GM10847 (cell line): ENCODE results near the gene CHI3L1.

ENCODE experiments used
- POLR2A ChIP-seq: IDR thresholded peaks from 2 replicates; pipeline ENCODE4 v1.6.1; 2011; ENCODE audit not compliant: insufficient read length; ENCODE audit errors: extremely low read depth

The CHI3L1 gene

DNA sequence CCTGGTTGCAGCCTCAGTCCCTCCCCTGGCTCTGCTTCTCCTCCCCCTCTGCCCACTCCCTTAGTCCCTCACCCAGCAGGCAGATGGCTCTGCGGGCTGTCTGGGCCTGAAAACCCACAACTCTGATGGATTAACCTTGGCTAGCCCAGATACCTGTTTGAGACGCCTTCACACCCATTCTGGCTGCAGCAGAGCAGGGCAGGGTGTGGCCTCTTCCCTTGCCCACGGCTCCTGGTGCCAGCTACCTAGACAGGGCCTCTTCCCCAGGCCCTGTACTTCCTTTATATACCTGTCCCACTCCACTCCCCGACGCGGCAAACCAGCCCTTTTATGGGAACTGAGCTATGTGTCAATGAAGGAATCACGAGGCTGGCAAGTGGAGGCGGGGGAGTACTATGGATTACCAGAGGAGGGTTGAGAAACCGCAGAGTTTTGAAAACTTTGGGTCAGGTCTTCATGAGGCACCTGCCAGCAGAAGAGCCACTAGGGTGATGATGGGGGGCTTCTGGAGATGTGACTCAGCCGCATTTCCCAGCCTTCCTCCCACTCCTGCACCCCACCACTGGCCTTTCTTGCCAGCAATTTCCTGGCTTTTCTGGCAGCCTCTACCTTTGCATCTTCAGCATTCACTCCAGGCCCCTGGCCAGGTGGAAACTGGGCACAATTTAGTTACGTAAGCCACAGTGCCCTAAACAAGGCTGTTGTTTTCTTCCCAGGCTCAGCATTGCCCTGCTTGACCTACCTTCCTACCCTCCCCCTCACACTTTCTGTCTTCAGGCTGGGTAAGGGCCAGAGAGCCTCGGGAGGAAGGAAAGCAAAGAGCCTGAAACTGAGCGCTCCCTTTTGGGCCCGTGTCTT lies at the start of gene CHI3L1:
Gene CHI3L1, minus strand, starts transcription at position 259 of the 858 bp plus-strand sequence. Its CDS starts 81 bp downstream, at position 178.
- TF ChIP-seq POLR2A, result no peak

GRCh38 chr1:203229471-203230135 lies 43.1 kb upstream of the CHI3L1 start, which contains the start of gene CHIT1:
Gene CHIT1 (minus strand): TSS chr1:203229673. CDS start chr1:203229636, 37 bp downstream.
- TF ChIP-seq POLR2A, result no peak

GRCh38 chr1:203228670-203229069 lies 42.2 kb upstream of the CHI3L1 start:
- TF ChIP-seq POLR2A, result no peak

- no peak for TF ChIP-seq POLR2A
Measured at GRCh38 chr1:203227371-203228083, 41.0 kb upstream of the CHI3L1 start.

DNA sequence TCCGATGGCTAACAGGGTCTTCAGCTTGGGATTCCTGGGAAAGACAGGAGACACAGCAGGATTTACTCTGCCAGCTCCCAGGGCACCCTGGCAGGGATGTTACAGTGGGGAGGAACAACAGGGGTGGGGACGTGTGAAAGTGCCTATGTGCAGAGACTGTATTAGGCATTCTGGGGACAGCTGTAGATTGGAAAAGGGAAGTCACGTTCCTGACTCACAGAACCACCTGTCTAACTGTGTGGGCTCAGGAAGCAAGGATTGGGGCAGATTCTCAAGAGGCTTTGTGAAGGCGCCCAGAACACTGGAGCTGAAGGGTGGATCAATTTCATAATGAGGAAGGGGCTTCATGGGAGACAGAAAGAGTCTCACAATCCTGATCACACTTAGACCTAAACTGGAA lies 38.6 kb upstream of the CHI3L1 start:
- TF ChIP-seq POLR2A, result no peak

- no peak for TF ChIP-seq POLR2A
Measured at GRCh38 chr1:203223012-203223775, 36.7 kb upstream of the CHI3L1 start.

GRCh38 chr1:203219934-203220333 lies 33.4 kb upstream of the CHI3L1 start:
- TF ChIP-seq POLR2A, result no peak

DNA sequence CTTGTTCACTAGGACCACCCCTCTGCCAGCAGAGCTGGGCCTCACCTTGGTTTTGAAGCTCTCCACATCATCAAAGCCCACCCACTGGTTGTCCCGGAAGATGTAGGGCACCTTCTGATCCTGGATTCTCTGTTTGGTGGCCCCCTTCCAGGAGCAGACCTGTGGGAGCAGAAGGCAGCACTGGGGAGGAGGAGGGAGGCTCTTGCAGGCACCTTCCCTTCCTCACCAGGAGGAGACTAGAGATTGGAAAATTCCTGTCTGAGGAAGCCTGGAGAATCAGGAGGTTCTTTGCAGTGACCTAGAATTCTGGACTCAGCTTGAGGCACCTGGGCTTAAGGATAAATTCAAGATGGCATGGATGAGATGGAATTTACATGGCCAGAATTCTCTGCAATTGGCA lies 32.7 kb upstream of the CHI3L1 start:
- TF ChIP-seq POLR2A, result no peak

DNA sequence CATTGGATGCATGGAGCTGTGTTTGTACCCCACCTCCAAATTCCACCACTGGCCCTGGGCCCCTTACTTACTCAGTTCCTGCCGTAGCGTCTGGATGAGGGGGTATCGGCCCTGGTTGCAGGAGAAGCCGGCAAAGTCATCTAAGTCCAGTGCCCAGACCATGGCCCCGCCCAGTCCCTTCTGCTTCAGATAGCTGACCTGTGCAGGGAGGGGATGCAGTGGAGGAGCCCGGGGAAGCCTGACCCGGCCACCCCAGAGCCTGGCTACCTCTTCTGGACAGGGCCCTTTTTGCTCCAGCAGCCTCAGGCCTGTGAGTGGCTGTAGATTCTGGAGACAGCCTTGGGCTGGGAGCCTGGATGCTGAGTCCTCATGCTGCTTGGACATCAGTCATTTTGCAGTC lies 31.2 kb upstream of the CHI3L1 start:
- no peak for TF ChIP-seq POLR2A

- no peak for TF ChIP-seq POLR2A
Measured at GRCh38 chr1:203217139-203217655, 30.7 kb upstream of the CHI3L1 start.

DNA sequence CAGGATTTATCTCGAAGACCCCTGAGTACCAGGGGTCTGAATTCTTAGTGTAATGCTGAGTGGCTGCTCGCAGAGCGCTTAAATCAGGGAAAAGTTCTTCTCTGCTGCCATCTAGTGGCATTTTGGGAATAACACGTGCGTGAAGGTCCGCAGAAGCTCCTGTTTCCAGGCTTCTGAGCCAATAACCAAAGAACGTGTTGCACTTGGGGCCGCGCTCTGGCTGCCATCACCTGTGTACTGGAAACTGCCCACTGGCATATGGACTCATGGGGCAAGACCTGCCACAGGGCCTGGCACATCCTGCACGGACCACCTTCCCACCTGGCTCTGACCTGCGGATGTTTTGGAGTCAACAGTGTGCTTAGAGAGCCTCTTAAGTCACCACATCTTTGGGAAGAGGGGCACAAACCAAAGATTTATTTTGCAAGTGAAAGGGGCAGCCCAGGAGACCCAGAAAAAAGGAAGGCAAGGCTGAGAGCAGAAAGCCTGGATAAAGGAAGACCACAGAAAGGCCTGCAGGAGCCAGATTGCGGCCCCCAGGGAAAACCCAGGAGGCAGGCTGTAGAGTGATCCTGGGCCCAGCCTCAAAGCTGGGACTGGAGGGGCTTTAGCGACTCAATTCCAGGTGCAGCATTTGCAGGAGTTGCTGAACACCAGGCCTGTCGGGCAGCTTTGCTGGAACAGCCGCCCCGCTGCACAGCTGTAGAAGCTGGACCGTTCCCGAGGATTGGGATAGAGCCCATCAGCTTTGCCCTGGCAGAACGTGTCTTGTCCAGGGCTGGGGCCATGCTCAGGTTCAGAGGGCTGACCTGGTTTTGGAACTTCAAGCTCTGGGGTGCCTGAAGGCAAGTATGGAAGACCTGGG lies 30.0 kb upstream of the CHI3L1 start:
- TF ChIP-seq POLR2A, result no peak

DNA sequence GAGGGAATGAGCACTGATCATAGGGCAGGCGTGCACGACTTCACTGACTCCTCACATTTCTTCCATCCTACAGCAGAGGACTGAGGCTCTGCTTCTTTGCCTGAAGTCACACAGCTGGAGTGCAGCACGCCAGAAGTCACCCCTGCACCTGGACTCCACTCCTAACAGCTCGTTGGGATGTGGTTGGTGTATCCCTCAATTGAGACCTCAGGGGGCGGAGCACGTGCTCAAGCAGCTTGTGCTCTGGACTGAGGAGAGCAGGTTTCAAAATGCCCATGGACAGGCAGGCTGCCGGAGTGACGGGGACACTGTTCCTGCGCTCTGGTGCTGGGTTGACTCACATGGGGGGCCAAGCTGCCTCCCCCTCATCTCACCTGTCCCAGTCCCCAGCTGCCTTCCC lies 29.1 kb upstream of the CHI3L1 start:
- no peak for TF ChIP-seq POLR2A

DNA sequence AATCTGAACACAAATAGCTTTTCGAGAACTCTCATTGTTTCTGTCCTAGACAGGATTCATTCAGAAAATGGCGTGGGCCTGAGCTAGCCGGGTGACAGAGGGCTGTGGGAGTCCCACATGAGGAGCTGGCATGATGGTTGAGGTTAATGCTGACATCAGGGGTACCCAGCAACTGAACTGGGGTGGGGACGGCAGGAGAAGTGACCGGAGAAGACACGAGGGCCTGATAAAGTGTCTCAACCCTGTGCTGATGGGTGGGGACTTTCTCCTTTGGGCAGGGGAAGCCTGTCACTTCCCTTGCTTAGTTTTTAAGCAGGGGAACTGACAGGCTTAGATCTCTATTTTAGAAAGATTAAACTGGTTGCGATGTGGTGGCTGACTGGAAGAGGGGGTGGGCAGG lies 28.4 kb upstream of the CHI3L1 start:
- TF ChIP-seq POLR2A, result no peak

- no peak for TF ChIP-seq POLR2A
Measured at GRCh38 chr1:203213126-203213525, 26.6 kb upstream of the CHI3L1 start.
